Sigmoid colon (tissue), 4 donors: ENCODE data around the gene VDR.

Source experiments
- CTCF ChIP-seq, 4 experiments: fragments of 450-650 bp in 3 of 4; fragments of 200-600 bp in 1 of 4; IDR thresholded peaks; one replicate each; pipeline ENCODE4 v1.5.1; 2016 to 2019; ENCODE audit warnings: antibody characterized with exemption in 4 of 4, mild to moderate bottlenecking in 3 of 4, moderate library complexity in 2 of 4
- POLR2AphosphoS5 ChIP-seq, 4 donors: sonication (generic); formaldehyde crosslinking; IDR thresholded peaks; one replicate each; pipeline ENCODE4 v1.6.1; 2017; ENCODE audit warnings: antibody characterized with exemption in 4 of 4

GRCh38 chr12:47797441-47797840 lies 107.4 kb downstream of the VDR start:
- TF ChIP-seq CTCF (IDR thresholded peaks at IDR 0.05): peak; percentile 28 to 41 (median 35)
- TF ChIP-seq POLR2AphosphoS5 (IDR thresholded peaks at IDR 0.05): no peak
